Bone marrow (tissue), 2 donors: ENCODE results near the gene SLC66A1.
A peak's percentile ranks its signal among the peaks of the same experiment; 100 is the strongest.

Source experiments
- DNase-seq, 2 donors: peaks; one replicate each; lab custom pipeline; 2025; lab: John Stamatoyannopoulos, UW

SLC66A1 gene

DNA sequence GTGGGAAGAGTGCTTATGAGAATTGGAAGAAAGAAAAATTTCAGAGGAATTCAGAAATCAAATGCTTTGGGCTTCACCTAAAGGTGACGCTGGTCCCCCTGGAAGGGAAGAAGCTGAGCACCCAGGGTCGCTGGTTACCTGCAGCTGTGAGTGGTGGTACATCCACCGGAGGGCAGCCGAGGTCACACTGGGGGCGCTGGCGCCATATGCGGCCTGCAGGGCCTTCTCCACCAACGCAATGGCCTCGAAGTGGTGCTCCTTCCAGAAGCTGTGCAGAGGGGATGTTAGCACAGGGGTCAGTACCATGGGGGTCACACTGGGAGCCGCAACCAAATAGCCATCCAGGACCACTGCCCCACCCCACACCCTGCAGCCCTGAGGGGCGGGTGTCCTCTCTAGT lies 6.2 kb upstream of the SLC66A1 start:
- no peak for DNase-seq

DNA sequence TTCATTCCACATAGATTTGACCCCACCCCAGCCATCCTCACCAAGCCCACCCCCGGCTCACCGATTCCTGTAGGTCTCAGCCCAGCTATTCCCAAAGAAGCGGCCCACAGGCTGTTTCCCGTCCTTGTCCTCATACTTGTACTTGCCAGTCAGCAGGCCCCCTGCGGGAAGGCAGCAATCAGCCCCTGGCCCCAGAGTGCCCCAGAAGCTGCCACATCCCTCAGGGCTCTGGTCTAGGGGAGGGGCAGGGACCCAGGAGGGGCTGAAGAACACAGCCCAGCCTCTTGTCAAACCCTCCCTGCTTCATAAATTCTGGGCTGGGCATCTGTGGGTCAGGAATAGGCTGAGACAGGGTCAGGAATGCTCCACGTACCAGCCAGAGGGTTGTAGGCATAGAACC lies 5.2 kb upstream of the SLC66A1 start:
- DNase-seq, result no peak

- DNase-seq, result no peak
Measured at GRCh38 chr1:19307794-19308508, 4.2 kb upstream of the SLC66A1 start.

- no peak for DNase-seq
Measured at GRCh38 chr1:19308509-19308907, 3.6 kb upstream of the SLC66A1 start.

DNA sequence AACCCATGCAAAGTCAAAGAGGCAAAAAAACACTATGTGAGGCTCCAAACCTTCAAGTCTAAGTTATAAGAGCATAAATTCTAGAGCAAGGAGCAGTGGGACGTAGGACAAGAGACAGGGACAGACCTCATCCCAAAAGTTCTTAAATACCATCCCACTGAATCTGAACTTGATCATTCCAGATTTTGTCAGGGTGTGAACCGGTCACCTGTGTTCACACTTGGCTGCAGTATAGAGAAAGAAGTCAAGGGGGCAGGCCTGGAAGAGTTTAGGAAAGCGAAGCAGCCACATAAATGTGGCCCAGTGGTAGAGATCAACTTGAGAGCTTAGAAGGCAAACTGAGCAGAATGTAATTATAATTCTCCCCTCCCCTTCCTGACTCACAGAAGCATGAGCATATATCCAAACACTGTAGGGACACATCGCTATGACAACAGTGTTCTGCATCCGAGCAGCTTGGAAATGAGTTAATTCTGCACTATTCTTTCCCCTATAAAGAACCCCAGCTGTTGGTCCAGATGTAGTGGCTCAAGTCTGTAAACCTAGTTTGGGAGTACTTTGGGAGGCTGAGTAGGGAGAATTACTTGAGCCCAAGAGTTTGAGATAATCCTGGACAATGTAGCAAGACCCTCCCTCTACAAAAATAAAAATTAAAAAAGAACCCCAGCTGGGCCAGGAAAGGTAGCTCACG lies 2.9 kb upstream of the SLC66A1 start:
- DNase-seq, result no peak

DNA sequence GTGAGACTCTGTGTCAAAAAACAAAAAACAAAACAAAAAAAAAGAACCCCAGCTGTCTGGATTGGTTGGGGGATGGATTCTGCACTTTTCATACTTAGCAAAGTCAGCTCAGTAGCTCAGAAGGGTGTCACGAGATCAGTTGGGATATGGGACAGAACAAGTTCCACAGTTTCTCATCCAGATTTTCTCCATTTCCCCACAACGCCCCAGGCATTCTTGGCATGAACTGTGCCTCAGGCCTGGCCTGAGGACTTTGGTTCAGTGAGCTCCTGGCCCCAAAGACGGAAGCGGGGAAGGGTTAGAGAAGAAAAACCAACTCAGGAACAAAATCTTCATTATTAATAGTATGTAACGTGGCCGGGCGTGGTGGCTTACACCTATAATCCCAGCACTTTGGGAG lies 2.1 kb upstream of the SLC66A1 start:
- DNase-seq, result no peak

DNA sequence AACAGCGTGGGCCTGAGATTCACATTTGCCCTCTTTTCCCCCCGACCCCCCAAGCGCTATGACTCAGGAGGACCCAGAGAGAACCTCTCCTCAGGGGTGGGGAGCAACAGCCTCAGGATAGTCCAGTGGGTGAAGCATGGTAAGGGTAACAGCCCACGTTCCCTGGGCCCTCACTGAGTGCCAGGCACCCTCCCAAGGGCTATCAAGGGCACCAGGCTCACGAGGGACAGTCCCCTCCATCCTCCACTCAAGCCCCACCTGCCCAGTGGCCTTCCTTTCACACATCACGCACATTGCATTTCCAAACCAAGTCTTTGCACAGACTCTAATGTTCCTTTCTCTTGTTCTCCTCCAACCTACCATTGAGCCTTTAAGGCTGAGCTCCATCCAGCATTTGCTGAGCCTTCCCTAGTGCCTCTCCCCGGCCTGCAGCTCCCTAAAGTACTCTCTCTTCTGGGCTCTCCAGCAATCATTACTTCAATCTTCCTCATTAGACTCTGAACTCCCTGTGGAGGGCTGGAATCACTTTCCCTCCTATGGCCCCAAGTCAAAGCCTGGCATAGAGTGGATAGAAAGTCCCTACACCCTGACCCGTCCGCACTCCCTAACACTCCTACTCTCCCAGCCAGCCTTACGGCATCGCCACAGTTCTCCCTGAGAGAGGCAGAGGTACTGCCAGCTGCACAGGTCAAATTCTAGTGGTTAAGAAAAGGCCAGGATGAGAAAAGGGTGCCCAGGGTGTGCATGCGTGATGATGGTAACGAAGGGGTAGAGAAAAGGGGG lies 1.2 kb upstream of the SLC66A1 start:
- no peak for DNase-seq

GRCh38 chr1:19311503-19311930 lies 609 bp upstream of the SLC66A1 start:
- no peak for DNase-seq

GRCh38 chr1:19312782-19313635 lies 883 bp downstream of the SLC66A1 start:
- no peak for DNase-seq

DNA sequence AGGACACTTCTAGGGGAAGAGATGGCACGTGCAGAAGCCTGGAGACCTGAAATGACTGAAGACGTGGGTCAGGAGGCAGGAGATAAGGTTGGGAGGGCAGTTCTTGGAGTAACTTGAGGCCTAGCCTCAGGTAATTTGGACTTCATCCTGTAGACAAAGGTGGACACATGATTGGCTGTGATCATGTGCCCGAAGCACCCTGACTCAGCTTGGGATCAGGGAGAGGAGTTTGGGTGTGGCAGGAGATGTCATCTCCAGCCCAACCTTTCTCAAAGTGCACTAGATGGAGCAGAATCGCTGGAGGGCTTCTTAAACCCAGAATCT lies 1.5 kb downstream of the SLC66A1 start:
- no peak for DNase-seq

- no peak for DNase-seq
Measured at GRCh38 chr1:19313961-19314882, 2.1 kb downstream of the SLC66A1 start.

- peak in 1 of 2 donors; percentile 56 for DNase-seq
Measured at GRCh38 chr1:19315378-19316198, 3.5 kb downstream of the SLC66A1 start.

DNA sequence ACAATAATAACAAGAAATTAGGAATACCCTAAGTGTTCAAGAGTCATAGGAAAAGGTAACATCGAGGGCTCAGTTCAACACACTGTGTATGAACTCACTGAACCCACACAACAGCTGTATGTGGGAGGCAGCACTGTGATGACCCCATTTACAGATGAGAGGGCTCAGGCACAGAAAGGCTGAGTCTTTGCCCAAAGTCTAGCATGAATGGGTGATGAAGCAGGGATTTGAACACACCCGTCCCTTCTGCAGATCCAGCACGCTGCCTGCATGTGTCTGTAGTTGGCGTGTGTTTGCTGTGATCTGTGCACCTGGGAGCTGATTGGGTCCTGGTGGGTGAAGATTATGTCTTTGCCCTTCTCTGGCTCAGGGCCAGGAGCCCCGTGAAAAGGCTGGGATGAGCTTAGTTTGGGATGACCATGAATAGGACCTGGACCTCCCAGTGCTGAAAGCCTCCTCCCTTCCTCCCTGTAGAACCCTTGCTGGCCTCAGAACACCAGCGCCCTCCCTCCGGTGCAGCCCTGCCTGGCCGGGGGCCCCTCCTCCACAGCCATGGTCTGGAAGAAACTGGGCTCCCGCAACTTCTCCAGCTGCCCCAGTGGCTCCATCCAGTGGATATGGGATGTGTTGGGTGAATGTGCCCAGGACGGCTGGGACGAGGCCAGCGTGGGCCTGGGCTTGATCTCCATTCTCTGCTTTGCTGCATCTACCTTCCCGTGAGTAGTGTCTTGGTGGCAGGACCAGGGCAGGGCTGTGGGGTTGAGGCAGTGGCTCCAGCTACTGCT lies 5.2 kb downstream of the SLC66A1 start:
- DNase-seq, result no peak

GRCh38 chr1:19319196-19319595 lies 7.1 kb downstream of the SLC66A1 start:
- no peak for DNase-seq

- no peak for DNase-seq
Measured at GRCh38 chr1:19321071-19321470, 8.9 kb downstream of the SLC66A1 start.

GRCh38 chr1:19322481-19322880 lies 10.4 kb downstream of the SLC66A1 start:
- no peak for DNase-seq

- no peak for DNase-seq
Measured at GRCh38 chr1:19323987-19324664, 12.0 kb downstream of the SLC66A1 start.

GRCh38 chr1:19324665-19324990 lies 12.5 kb downstream of the SLC66A1 start:
- DNase-seq, result no peak
